ENCODE measurements around the gene LRWD1. TPM values are rescaled to one million over a fixed set of nuclear protein-coding genes. Genes with fewer than 3 reads are reported as not detected.

Gene LRWD1
- total RNA-seq, 1 experiment from 2014 or later, result 15.2 TPM

Other genes with a start within 250 kb of the LRWD1 start
- 22.4 and 39.2 TPM in 2 replicates for gene SH2B2, start 178.1 kb upstream of the LRWD1 start, total RNA-seq (2014; rRNA removed; shearing (Covaris generic); ENCODE audit: low replicate concordance)
- gene SPDYE6, start 108.5 kb upstream of the LRWD1 start, total RNA-seq (2014; rRNA removed; shearing (Covaris generic); ENCODE audit: low replicate concordance), result not detected in 2 replicates
- 42.7 and 75.4 TPM in 2 replicates for gene PRKRIP1, start 68.6 kb upstream of the LRWD1 start, total RNA-seq (2014; rRNA removed; shearing (Covaris generic); ENCODE audit: low replicate concordance)
- 2.8 and 7.8 TPM in 2 replicates for gene ORAI2, start 31.4 kb upstream of the LRWD1 start, total RNA-seq (2014; rRNA removed; shearing (Covaris generic); ENCODE audit: low replicate concordance)
- 3.7 and 11.9 TPM in 2 replicates for gene ALKBH4, start 121 bp upstream of the LRWD1 start, total RNA-seq (2014; rRNA removed; shearing (Covaris generic); ENCODE audit: low replicate concordance)
- gene POLR2J, start 13.9 kb downstream of the LRWD1 start, total RNA-seq (2014; rRNA removed; shearing (Covaris generic); ENCODE audit: low replicate concordance), result 53.1 and 60.7 TPM in 2 replicates
- 2.4 and 5.6 TPM in 2 replicates for gene RASA4B, start 52.8 kb downstream of the LRWD1 start, total RNA-seq (2014; rRNA removed; shearing (Covaris generic); ENCODE audit: low replicate concordance)
- gene UPK3BL2, start 78.7 kb downstream of the LRWD1 start, total RNA-seq (2014; rRNA removed; shearing (Covaris generic); ENCODE audit: low replicate concordance), result 19.8 and 49.4 TPM in 2 replicates
- gene SPDYE2, start 86.2 kb downstream of the LRWD1 start, total RNA-seq (2014; rRNA removed; shearing (Covaris generic); ENCODE audit: low replicate concordance), result not detected in 2 replicates
- gene POLR2J3, start 107.6 kb downstream of the LRWD1 start, total RNA-seq (2014; rRNA removed; shearing (Covaris generic); ENCODE audit: low replicate concordance), result 45.5 and 57.8 TPM in 2 replicates
- gene RASA4, start 151.8 kb downstream of the LRWD1 start, total RNA-seq (2014; rRNA removed; shearing (Covaris generic); ENCODE audit: low replicate concordance), result 4.5 and 16.5 TPM in 2 replicates
- 41.7 and 51.4 TPM in 2 replicates for gene UPK3BL1, start 177.8 kb downstream of the LRWD1 start, total RNA-seq (2014; rRNA removed; shearing (Covaris generic); ENCODE audit: low replicate concordance)
- not detected in 2 replicates for gene SPDYE2B, start 185.3 kb downstream of the LRWD1 start, total RNA-seq (2014; rRNA removed; shearing (Covaris generic); ENCODE audit: low replicate concordance)
- gene POLR2J2, start 206.7 kb downstream of the LRWD1 start, total RNA-seq (2014; rRNA removed; shearing (Covaris generic); ENCODE audit: low replicate concordance), result 13.2 and 14.7 TPM in 2 replicates

Measured in Karpas-422 (cell line).